ENCODE measurements around the gene CAMTA1.
A peak's percentile ranks its signal among the peaks of the same experiment; 100 is the strongest.
"Not testable (repeated sequence)": the region's sequence is repeated elsewhere in the genome, so short reads cannot be mapped to it uniquely, and the experiment has no call there.

CAMTA1 gene

DNA sequence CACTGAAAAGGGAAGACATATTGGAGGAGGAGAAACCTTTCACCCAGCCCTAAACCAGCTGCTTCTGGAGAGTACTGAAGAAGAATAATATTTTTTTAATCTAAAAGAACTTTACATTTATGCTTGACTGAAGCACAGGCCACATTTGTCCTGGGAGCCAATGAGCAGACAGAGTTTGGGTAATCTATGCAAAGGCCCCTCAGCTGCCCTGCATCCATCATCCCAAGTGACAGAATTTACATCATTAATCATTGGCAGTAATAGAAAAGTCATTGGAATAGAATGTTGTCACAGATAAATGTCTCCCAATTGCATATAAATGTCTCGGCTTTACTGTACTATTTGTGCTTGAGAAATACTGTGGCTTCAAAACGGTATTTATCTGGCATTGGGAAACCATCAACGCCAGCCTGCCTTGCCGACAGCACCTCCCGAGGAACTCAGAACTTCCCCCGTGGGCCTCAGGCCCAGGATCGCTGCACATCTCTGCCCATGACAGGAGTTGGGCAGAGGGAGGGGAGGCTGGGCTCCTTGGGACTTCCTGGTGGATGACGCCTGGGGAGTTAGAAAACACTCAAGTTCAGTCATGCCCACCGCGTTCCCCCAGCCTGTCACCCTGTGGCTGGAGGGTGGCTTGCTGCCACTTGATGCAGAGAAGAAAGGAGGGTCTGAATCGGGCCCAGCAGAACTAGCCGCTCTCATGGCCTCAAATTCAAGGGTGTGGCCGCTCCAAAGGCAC lies 133.1 kb downstream of the CAMTA1 start:
- TF ChIP-seq, protein P1, sequence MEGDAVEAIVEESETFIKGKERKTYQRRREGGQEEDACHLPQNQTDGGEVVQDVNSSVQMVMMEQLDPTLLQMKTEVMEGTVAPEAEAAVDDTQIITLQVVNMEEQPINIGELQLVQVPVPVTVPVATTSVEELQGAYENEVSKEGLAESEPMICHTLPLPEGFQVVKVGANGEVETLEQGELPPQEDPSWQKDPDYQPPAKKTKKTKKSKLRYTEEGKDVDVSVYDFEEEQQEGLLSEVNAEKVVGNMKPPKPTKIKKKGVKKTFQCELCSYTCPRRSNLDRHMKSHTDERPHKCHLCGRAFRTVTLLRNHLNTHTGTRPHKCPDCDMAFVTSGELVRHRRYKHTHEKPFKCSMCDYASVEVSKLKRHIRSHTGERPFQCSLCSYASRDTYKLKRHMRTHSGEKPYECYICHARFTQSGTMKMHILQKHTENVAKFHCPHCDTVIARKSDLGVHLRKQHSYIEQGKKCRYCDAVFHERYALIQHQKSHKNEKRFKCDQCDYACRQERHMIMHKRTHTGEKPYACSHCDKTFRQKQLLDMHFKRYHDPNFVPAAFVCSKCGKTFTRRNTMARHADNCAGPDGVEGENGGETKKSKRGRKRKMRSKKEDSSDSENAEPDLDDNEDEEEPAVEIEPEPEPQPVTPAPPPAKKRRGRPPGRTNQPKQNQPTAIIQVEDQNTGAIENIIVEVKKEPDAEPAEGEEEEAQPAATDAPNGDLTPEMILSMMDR (conservative IDR thresholded peaks at IDR 0.05; ENCODE audit: low read length): no peak
- H3K4me3 ChIP-seq (ENCODE audit: low read length): no peak overlapping the region
- peak; percentile 58 for DNase-seq (ENCODE audit: low read depth)

DNA sequence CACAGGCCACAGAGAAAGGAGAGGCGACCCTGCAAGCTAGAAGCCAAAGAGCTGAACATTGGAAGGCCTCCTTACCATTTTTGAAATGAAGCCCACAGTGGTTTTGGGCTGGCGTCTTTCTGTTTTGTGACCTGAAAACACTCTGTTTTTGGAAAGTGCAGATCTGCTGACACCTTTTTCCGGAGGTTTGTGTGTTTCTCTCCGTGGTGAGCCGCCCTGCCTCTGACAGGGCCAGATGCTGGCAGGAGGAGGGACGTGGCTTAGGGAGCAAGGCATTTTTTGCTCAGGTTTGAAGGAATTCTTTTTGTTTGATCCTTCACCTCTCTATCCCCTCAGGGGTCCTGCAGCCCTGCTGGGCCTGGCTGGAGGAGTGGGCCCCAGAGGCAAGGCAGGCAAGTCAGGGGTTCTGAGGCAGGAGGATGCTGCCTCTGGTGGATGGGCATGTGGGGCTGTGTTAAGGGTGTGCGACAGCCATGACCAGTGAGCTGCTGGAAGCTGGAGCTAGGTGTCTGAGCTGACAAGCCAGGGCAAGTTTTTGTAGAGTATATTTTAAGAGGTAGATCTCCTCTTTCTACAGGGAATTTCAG lies 133.8 kb downstream of the CAMTA1 start:
- no peak for DNase-seq (ENCODE audit: low read depth)
- H3K4me3 ChIP-seq (ENCODE audit: low read length): no peak overlapping the region

DNA sequence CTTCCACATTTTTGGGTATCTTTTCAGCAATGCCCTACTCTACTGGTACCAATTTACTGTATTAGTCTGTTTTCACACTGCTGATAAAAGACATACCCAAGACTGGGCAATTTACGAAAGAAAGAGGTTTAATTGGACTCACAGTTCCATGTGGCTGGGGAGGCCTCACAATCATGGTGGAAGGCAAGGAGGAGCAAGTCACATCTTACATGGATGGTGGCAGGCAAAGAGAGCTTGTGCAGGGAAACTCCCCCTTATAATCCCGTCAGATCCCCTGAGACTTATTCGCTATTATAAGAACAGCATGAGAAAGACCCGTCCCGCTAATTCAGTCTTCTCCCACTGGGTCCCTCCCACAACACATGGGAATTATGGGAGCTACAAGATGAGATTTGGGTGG lies 136.3 kb downstream of the CAMTA1 start:
- not testable (repeated sequence) for H3K4me3 ChIP-seq (ENCODE audit: low read length); DNase-seq (ENCODE audit: low read depth)

More for the DNA sequence above, 133.8 kb downstream of the CAMTA1 start:
- TF ChIP-seq, protein P1 (conservative IDR thresholded peaks at IDR 0.05; ENCODE audit: low read length): no peak

DNA sequence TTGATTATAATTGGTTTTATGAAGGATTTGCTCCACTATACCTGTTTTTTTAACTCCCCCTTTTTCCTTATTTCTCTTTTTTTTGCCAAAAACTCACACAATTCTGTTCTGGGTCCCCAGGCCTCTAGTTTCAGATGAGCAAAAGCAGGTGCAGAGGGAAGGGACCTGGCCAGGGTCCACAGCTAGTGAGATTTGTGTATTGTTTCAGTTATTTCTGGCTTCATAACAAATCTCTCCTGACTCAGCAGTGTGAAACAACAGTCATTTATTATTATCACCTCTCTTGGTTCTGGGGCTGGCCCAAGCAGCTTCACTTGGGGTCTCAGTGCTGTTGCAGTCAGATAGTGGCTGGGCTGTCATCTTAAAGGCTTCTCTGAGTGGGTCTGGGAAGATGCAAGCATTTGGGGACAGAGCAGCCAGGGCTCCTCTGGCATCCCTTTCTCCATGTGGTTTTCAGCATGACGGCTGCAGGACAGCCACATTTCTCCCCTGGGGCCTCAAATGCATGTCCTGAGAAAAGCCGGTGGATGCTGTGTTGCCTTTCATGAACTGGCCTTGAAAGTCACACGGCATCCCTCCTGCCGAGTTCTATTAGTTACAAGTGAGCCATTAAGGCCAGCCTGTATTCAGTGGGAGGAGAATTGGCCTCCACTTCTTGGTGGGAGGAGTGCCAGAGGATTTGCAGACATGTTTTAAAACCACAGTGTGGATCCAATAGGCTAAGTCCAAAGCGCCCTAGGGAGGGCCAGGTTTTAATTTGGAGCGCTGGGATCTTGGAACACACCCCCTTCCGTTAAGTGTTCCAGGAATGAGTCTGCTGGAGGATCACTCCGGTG lies 137.1 kb downstream of the CAMTA1 start:
- DNase-seq (ENCODE audit: low read depth): peak; percentile 82
- TF ChIP-seq, protein P1 (conservative IDR thresholded peaks at IDR 0.05; ENCODE audit: low read length): no peak

DNA sequence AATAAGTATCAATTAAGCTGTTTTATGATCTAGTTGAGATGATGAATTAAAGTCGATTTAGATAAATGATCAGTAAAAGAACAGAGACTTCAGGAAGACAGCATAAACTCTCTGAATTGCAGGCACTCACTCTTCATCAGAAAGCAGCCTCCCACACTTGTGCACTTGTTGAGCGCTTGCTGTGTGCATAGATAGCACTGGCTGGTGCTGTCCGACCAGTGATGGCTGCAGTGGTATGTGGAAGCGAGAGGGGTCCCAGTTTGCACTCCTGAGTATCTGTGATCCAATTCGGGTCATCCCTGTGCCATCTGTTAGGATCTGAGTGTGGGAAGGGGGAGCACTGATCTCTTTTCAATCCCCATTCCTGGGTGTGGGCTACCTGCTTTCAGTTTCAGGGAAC lies 137.8 kb downstream of the CAMTA1 start:
- no peak overlapping the region for H3K4me3 ChIP-seq (ENCODE audit: low read length)
- no peak for DNase-seq (ENCODE audit: low read depth)
- TF ChIP-seq, protein P1 (conservative IDR thresholded peaks at IDR 0.05; ENCODE audit: low read length): no peak

More for the DNA sequence above, 137.1 kb downstream of the CAMTA1 start:
- H3K4me3 ChIP-seq (ENCODE audit: low read length): no peak overlapping the region

DNA sequence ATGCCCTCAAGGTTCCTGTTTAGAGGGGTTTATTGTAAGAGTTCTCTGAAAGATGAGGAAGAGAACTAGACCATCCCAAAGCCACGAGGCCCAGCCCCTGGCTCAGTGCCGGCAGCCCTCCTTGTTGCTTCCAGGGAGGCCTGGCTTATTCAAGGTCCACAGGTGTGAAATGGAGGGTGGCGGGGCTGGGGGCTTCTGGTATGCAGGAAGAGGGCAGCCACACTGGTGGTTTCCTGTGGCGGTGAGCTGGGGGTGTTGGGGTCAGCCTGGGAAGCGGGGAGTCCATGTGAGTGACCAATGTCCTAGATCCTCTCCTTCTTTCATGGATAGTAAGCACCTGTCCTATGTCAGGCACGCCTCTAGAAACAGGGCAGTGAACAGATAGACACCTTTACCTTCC lies 138.2 kb downstream of the CAMTA1 start:
- H3K4me3 ChIP-seq (ENCODE audit: low read length): no peak overlapping the region
- no peak for DNase-seq (ENCODE audit: low read depth)
- TF ChIP-seq, protein P1 (conservative IDR thresholded peaks at IDR 0.05; ENCODE audit: low read length): no peak
